ENCODE results near the gene RAB41. TPM values are rescaled to one million over a fixed set of nuclear protein-coding genes. Genes with fewer than 3 reads are reported as not detected.
"Not testable (repeated sequence)": the region's sequence is repeated elsewhere in the genome, so short reads cannot be mapped to it uniquely, and the experiment has no call there.

The RAB41 gene
- total RNA-seq, 1 experiment from 2014 or later = not detected

- no peak for DNase-seq
- intact Hi-C loops (cut with micrococcal nuclease) = no loop called here
- no peak overlapping the region for H3K4me2 ChIP-seq (ENCODE audit: low read length)
- no peaks in the 10 kb centered on the region for H4K20me1 ChIP-seq (ENCODE audit: low read length)
- H3K9me3 ChIP-seq (ENCODE audit: low read length) = no peaks in the 10 kb centered on the region
- no peaks in the 10 kb centered on the region for H3F3A ChIP-seq (ENCODE audit: low read length, unreplicated experiment)
- H3K36me3 ChIP-seq (ENCODE audit: low read depth, low read length) = no peaks in the 10 kb centered on the region
- H3K9me2 ChIP-seq (replicated peaks; ENCODE audit: low read length) = no peaks in the 10 kb centered on the region
- peaks cover 6% of the 10 kb centered on the region for H3K4me1 ChIP-seq (ENCODE audit: insufficient read depth, low read length)
- no TSS peak for BruUV-seq (replicated peaks)
- no peak overlapping the region for H3K27ac ChIP-seq (ENCODE audit: low read length)
- ATAC-seq = no peak
- H3K9ac ChIP-seq (ENCODE audit: low read length) = no peak overlapping the region
- TF ChIP-seq EZH2phosphoT487 (IDR thresholded peaks at IDR 0.05; ENCODE audit: borderline replicate concordance, low read length) = no peak
- no peak for TF ChIP-seq EZH2 (IDR thresholded peaks at IDR 0.05; ENCODE audit: low read length, unreplicated experiment)
- TF ChIP-seq CTCF (conservative IDR thresholded peaks at IDR 0.05; ENCODE audit: low read depth, low read length) = no peak
- ChIA-PET POLR2A (ENCODE audit: unreplicated experiment) (no interaction called here), CTCF (no interaction called here)
- H3K4me3 ChIP-seq (ENCODE audit: low read length) = no peak overlapping the region
- H2AFZ ChIP-seq (ENCODE audit: low read length) = no peak overlapping the region
- H3K79me2 ChIP-seq (ENCODE audit: low read length) = no peaks in the 10 kb centered on the region
- no peaks in the 10 kb centered on the region for H3K27me3 ChIP-seq (ENCODE audit: low read length)
These were observed 40.5 kb upstream of the RAB41 start for GRCh38 chrX:70241501-70241900.

GRCh38 chrX:70243601-70244000 lies 38.4 kb upstream of the RAB41 start:
- H3K36me3 ChIP-seq (ENCODE audit: low read depth, low read length); H3K79me2 ChIP-seq (ENCODE audit: low read length); intact Hi-C loops (cut with micrococcal nuclease); H2AFZ ChIP-seq (ENCODE audit: low read length); CTCF ChIA-PET; H3K9me3 ChIP-seq (ENCODE audit: low read length); H3F3A ChIP-seq (ENCODE audit: low read length, unreplicated experiment); H3K4me3 ChIP-seq (ENCODE audit: low read length); POLR2A ChIA-PET (ENCODE audit: unreplicated experiment); H3K9ac ChIP-seq (ENCODE audit: low read length); BruUV-seq (replicated peaks); H4K20me1 ChIP-seq (ENCODE audit: low read length); H3K9me2 ChIP-seq (replicated peaks; ENCODE audit: low read length); H3K4me2 ChIP-seq (ENCODE audit: low read length); H3K27me3 ChIP-seq (ENCODE audit: low read length): not testable (repeated sequence)
- H3K27ac ChIP-seq (ENCODE audit: low read length) = peak overlapping the region; percentile 59; the same call in 1 of the 2 replicates
- peak; percentile 74 for DNase-seq
- ATAC-seq = peak; percentile 47
- peaks cover 16% of the 10 kb centered on the region for H3K4me1 ChIP-seq (ENCODE audit: insufficient read depth, low read length)

GRCh38 chrX:70244881-70245280 lies 37.1 kb upstream of the RAB41 start:
- H3F3A ChIP-seq (ENCODE audit: low read length, unreplicated experiment) = no peaks in the 10 kb centered on the region
- H3K27me3 ChIP-seq (ENCODE audit: low read length) = no peaks in the 10 kb centered on the region
- no peak overlapping the region for H3K27ac ChIP-seq (ENCODE audit: low read length)
- intact Hi-C loops (cut with micrococcal nuclease) = no loop called here
- no peak for ATAC-seq
- H4K20me1 ChIP-seq (ENCODE audit: low read length) = no peaks in the 10 kb centered on the region
- peaks cover 16% of the 10 kb centered on the region for H3K4me1 ChIP-seq (ENCODE audit: insufficient read depth, low read length)
- H3K4me2 ChIP-seq (ENCODE audit: low read length) = no peak overlapping the region
- H3K4me3 ChIP-seq (ENCODE audit: low read length) = no peak overlapping the region
- no peaks in the 10 kb centered on the region for H3K9me3 ChIP-seq (ENCODE audit: low read length)
- BruUV-seq (replicated peaks) = no TSS peak
- ChIA-PET POLR2A (ENCODE audit: unreplicated experiment) (no interaction called here), CTCF (no interaction called here)
- H3K9ac ChIP-seq (ENCODE audit: low read length) = no peak overlapping the region
- H2AFZ ChIP-seq (ENCODE audit: low read length) = no peak overlapping the region
- TF ChIP-seq EZH2 (IDR thresholded peaks at IDR 0.05; ENCODE audit: low read length, unreplicated experiment) = no peak
- no peak for TF ChIP-seq CTCF (conservative IDR thresholded peaks at IDR 0.05; ENCODE audit: low read depth, low read length)
- TF ChIP-seq EZH2phosphoT487 (IDR thresholded peaks at IDR 0.05; ENCODE audit: borderline replicate concordance, low read length) = no peak
- no peaks in the 10 kb centered on the region for H3K79me2 ChIP-seq (ENCODE audit: low read length)
- DNase-seq = no peak
- no peaks in the 10 kb centered on the region for H3K9me2 ChIP-seq (replicated peaks; ENCODE audit: low read length)
- no peaks in the 10 kb centered on the region for H3K36me3 ChIP-seq (ENCODE audit: low read depth, low read length)

All from PC-3 (cell line).